ENCODE measurements around the gene HLA-DOA. TPM values are rescaled to one million over a fixed set of nuclear protein-coding genes. Genes with fewer than 3 reads are reported as not detected.

The HLA-DOA gene
- total RNA-seq, 1 donor from 2014 or later = 0.21 TPM

DNA sequence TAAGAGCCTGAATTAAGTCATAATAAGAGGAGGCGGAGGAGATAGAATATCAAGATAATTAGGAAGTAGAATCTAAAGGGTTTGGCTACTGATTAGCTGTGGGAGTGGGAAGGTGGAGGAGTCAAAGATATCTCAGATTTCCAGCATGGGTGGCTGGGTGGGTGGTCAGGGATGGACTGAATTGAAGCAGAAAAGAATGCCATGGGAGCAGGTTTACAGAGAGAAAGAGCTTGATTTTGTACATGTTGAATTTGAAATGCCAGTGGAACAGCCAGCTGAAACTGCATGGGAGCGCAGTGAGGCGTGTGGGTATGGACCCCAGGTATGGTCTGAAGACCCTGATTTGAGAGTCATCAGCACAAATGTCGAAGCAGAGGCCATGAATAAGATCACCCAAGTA, 55.1 kb downstream of the HLA-DOA start:
- Mint-ChIP-seq H3K4me1 (peaks cover 49% of the 10 kb centered on the region), H3K27ac (no peak overlapping the region), H3K4me3 (no peak overlapping the region), H3K36me3 (ENCODE audit: low read depth) (peaks cover 1% of the 10 kb centered on the region), H3K9me3 (no peaks in the 10 kb centered on the region), H3K27me3 (no peaks in the 10 kb centered on the region)
- DNase-seq = no peak
- intact Hi-C loops (cut with micrococcal nuclease) = no loop called here

Other genes with a start within 250 kb of the HLA-DOA start
- gene HLA-DQB2, start 246.1 kb downstream of the HLA-DOA start, total RNA-seq = 0.28 and 0.72 TPM in 2 replicates
- gene HLA-DOB, start 192.6 kb downstream of the HLA-DOA start, total RNA-seq = 2.8 and 4.2 TPM in 2 replicates
- gene TAP2, start 170.9 kb downstream of the HLA-DOA start, total RNA-seq = 152 and 163 TPM in 2 replicates
- 342 and 353 TPM in 2 replicates for gene PSMB8, start 165.5 kb downstream of the HLA-DOA start, total RNA-seq
- gene TAP1, start 155.9 kb downstream of the HLA-DOA start, total RNA-seq = 275 and 283 TPM in 2 replicates
- gene PSMB9, start 155.4 kb downstream of the HLA-DOA start, total RNA-seq = 249 and 257 TPM in 2 replicates
- 0.75 and 0.80 TPM in 2 replicates for gene HLA-DMB, start 68.6 kb downstream of the HLA-DOA start, total RNA-seq
- gene HLA-DMA, start 56.5 kb downstream of the HLA-DOA start, total RNA-seq = 8.1 and 8.7 TPM in 2 replicates
- gene BRD2, start 41.0 kb downstream of the HLA-DOA start, total RNA-seq = 320 TPM in 2 replicates
- 38.5 and 42.6 TPM in 2 replicates for gene HLA-DPA1, start 64.1 kb upstream of the HLA-DOA start, total RNA-seq
- gene HLA-DPB1, start 66.4 kb upstream of the HLA-DOA start, total RNA-seq = 4.7 and 6.2 TPM in 2 replicates
- 0.47 and 0.56 TPM in 2 replicates for gene COL11A2, start 182.9 kb upstream of the HLA-DOA start, total RNA-seq
- 46.6 and 48.0 TPM in 2 replicates for gene RXRB, start 191.1 kb upstream of the HLA-DOA start, total RNA-seq
- 61.7 and 63.9 TPM in 2 replicates for gene SLC39A7, start 191.3 kb upstream of the HLA-DOA start, total RNA-seq
- 18.2 and 18.3 TPM in 2 replicates for gene HSD17B8, start 195.1 kb upstream of the HLA-DOA start, total RNA-seq
- gene RING1, start 198.9 kb upstream of the HLA-DOA start, total RNA-seq = 44.4 and 47.6 TPM in 2 replicates

All from activated CD4-positive, alpha-beta T cell treated with anti-CD3 and anti-CD28 coated beads, Interleukin-2, amount 10 ng/mL, durations not matched to agents 24 days and 14 days (primary cell).